ENCODE measurements around the gene MMRN2.

MMRN2 gene

DNA sequence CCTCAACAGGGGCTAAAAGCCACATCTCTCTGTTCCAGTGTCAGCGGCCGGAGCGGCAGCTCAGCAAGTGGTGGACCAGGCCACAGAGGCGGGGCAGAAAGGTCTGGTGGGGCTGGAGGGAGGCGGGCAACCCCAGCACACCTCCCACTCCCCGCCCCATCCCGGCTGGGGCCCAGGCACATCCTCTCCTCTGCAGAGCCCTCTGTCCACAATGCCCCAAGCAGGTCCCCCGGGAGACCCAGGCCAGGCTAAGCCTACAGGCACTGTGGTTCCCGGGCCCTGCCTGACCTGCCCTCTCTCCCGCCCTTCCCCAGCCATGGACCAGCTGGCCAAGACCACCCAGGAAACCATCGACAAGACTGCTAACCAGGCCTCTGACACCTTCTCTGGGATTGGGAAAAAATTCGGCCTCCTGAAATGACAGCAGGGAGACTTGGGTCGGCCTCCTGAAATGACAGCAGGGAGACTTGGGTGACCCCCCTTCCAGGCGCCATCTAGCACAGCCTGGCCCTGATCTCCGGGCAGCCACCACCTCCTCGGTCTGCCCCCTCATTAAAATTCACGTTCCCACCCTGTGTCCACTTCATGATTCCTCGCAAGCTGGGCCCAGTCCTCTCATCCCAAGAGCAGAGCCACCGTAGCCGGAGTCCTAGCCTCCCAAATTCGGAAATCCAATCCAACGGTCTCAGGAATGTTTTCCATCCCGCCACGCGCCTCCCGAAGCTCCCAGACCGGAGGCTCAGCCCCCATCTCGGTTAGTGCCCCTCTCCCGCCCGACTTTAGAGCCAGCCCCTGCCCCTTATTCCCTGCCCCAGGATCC is 13.0 kb upstream of the MMRN2 start:
- no peak for DNase-seq (ENCODE audit: low read depth in 2 of 2)

DNA sequence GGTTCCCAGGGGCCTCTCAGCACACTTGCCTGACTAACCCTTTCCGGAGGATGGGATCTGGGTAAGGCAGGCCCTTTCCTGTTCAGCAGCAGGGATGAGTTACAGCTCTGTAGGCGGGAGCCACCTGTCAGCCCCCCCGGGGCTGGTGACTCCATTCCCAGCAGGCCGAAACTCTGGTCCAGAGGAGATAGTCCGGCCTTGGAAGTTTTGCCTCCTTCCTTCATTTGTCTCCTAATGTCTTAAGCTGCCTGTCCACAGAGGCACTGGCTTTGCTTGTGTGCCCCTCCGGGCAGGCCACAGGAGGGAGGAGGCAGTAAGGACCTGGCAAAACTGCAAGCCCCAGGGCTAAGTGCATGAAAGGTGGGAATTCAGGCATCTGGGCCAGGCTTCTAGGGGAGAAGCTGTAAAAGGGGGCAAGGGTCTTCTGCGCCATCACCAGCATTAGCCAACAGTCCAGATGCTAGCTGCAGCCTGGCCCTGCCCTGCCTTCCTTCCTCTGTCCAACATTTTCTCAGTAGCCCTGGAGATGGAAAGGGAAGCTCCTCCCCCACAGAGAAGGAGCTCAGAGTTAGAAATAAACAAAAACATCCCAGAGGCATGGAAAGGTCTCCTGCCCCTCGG is 12.1 kb upstream of the MMRN2 start:
- no peak for DNase-seq (ENCODE audit: low read depth in 2 of 2)

DNA sequence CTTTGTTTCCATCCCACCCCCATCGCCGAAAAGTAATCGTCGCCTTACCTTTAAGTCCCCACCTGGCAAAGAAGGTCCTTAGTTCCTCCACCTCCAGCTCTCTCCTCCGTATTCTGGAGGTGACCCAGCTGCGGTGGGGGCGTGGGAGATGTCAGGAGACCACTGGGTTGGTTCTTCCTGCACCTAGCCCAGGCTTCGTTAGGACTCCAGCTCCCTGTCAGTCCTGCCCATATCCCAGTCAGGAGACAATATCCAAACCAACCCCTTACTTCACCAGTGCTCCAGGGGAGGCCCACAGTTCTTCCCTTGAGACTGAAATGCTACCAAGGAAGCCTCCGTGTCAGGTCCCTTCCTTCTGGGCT is 11.6 kb upstream of the MMRN2 start:
- DNase-seq (ENCODE audit: low read depth in 2 of 2): no peak

DNA sequence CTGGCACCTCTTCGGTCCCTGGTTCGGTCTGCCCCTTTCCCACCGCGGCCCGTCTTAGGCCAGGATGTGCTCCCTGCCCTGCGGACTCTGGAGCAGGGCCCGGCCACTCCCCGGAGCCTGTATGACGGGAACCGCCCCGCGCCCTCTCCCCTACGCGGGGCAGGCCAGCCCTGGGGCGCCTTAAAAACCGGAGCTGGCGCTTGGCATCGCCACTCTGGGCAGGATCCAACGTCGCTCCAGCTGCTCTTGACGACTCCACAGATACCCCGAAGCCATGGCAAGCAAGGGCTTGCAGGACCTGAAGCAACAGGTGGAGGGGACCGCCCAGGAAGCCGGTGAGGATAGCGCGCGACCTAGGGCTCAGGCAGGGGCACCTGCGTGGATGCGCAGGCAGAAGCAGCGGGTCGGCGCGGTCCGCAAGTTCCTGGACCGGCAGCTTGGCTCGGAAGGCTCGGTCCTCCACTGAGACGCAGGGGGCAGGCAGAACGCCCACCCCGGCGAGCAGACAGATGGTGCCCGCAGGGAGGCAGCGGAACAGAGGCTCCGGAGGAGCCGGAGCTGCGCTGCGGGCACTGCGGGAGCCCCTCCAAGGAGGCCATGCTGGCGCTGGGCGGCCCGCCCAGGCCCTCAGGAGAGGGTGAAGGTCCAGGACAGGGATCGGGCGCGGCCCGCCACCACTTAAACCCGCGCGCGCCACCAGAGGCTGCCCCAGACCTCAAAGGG is 11.0 kb upstream of the MMRN2 start, which contains the start of gene ADIRF:
Gene ADIRF, plus strand, starts transcription at position 212 of the 723 bp plus-strand sequence. Its CDS starts 63 bp downstream, at position 275.
- no peak for DNase-seq (ENCODE audit: low read depth in 2 of 2)

DNA sequence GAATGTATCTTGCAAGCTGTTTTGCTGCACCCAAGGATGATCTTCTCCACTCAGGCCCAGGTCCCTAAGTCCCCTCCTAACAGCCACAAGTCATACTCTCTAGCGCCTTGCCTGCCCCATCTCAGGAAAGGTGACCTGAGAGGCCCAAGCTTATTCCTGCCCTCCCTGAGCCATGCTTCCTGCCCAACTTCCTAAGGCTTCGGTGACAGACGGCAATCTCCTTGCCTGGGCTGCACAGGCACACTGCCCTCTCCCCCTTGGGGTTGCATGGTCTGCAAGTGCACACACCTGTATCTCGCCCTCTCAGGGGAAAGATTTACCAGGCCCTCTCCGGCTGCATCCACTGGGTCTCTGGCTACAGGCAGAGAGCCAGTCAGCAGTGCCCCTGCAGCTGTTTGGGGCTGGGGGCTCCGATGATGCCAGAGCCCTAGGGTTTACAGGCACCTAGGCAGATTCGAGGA is 10.1 kb upstream of the MMRN2 start:
- DNase-seq (ENCODE audit: low read depth in 2 of 2): no peak

DNA sequence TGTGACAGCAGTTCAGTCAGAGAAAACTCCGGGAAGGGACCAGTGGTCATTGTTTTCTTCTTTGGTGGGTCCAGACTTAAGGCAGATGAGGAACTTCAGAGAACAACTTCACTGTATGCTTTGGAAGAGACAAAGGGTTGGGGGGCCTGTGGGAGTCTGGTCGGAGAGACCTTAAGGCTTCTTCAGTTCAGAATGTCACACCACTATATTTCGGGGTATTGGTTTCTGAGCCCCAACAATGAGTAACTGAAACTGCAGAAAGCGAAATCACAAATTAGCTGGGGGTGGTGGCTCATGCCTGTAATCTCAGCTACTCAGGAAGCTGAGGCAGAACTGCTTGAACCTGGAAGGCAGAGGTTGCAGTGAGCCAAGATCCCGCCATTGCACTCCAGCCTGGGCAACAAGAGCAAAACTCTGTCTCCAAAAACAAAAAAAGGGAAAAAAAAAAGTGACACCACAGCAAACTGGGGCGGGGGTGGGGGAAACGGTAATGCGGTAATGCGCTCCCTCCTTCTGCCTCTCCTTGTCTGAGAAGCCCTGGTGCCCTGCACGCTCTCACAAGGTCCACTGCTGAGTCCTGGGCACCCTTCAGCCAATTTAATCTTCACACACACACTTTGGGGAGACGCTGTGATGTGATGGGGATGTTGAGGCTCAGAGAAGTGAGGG is 8.7 kb upstream of the MMRN2 start:
- DNase-seq (ENCODE audit: low read depth in 2 of 2): no peak

DNA sequence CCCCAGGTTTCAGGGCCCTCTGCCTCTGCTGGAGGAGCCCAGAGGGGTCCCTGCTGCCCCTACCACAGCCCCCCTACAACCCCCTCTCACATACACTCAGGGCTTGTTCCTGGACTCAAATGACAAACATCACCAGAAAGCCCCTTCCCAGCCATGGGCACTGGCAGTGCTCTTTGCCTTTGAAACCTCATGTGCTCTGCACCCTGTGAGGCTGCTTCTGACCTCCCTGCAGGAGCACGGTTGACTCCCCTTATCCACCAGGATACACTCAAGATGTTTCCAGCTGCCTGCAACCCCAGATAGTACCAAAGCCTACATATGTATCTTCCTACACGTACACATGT is 7.4 kb upstream of the MMRN2 start:
- no peak for DNase-seq (ENCODE audit: low read depth in 2 of 2)

DNA sequence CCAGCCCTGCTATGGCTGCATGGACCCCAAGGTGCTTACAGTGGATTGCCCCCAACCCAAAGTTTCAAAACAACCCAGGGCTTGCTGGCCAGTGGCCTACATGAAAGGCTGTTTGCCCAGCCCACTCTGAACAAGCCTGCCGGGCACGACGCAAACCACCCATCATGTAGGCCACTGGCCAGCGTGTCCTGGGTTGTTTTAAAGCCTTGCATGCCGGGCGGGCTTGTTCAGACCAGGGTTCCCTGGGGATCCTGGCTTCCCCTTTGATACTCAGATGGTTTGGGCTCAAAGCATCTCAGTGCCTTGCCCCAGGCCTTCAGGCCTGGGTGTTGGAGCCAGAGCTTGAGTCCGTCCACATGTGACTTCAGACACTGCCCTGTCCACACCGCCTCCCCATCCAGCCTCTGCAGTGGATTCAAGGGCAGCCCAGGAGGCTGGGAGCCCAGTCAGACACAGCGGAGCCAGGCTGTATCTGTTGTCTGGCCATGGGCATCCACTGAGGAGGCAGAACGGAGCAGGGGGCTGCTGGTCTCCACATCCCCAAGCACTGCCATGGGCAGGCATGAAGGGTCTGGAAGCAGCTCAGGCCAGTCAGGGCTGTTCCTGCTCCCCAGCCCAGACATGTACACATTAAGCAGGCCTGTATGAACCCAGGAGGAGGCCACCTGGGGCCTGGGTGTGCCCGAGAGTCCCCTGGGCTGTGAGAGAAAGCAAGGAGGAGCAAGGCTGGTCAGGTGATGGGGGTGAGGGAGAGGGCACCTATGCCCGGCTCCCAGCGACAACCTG is 6.8 kb upstream of the MMRN2 start:
- DNase-seq (ENCODE audit: low read depth in 2 of 2): no peak

DNA sequence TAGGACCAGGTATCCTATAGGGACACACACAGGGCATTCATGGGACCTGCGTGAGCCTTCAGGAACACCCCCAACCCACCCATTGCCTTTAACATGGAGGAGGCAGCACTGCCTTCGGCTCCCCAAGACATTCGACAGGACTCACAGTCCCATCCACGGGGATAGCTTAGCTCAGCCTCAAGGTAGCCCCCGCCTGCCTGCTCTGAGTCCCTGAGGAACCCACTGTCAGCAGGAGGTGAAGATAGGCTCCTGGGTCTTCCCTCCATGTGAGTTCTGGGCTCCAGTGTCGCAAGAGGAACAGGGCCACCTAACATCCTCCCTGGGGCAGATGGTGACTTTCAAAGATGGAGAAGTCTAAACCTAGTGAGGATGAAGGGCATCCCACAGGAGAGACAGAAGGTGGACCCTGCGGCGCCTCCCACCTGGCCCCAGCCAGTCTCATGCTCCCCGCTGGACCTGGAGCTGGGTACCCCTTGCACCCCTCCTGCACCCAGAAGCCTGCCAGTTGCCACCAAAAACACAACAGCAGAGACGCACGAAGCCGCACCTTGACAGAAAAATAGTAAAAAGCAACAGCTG is 6.0 kb upstream of the MMRN2 start:
- DNase-seq (ENCODE audit: low read depth in 2 of 2): no peak

DNA sequence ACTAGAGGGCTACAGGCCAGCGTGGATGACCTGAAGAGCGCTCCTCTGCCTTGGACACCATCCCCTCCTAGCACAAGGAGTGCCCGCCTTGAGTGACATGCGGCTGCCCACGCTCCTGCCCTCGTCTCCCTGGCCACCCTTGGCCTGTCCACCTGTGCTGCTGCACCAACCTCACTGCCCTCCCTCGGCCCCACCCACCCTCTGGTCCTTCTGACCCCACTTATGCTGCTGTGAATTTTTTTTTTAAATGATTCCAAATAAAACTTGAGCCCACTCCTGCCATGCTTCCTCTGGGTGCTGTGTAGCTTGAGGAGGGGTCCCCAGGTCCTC is 5.5 kb upstream of the MMRN2 start:
- DNase-seq (ENCODE audit: low read depth in 2 of 2): no peak

DNA sequence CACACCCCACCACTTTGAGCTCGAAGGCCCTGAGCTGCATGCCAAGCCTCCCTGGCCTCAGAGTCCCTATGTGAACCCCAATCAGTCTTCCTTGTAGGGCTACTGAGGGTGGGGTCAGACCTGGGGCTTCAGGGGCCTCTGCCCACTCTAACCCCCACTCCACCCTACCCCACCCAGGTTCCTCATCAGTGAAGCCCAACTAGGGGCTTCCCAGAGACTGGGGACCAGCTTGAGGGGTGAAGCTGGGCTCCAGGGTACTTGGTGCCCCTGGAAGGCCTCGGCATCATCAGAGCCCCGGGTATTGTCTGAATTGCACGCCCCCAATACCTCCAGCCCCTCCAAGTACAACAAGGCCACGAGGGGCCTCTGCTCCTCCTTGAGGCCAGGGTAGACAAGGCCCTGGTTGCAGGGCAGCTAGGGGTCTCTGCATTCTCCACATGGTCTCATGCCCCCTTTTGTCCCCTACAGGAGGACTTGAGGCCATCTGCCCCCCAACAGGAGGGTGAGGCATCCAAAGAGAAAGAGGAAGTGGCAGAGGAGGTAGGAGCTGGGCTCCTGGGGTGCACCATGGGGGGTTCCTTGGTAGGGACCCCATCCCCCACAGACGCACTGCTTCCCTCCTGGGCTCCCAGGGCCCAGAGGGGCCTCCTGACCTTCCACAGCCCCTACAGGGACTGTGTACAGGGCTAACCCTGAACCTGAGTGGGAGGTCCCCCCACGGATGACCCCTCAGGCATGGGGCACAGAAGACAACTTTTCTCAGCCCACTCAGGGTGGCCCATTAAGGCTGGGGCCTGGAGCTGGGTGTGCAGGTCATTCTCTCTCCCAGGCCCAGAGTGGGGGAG is 4.9 kb upstream of the MMRN2 start:
- no peak for DNase-seq (ENCODE audit: low read depth in 2 of 2)

DNA sequence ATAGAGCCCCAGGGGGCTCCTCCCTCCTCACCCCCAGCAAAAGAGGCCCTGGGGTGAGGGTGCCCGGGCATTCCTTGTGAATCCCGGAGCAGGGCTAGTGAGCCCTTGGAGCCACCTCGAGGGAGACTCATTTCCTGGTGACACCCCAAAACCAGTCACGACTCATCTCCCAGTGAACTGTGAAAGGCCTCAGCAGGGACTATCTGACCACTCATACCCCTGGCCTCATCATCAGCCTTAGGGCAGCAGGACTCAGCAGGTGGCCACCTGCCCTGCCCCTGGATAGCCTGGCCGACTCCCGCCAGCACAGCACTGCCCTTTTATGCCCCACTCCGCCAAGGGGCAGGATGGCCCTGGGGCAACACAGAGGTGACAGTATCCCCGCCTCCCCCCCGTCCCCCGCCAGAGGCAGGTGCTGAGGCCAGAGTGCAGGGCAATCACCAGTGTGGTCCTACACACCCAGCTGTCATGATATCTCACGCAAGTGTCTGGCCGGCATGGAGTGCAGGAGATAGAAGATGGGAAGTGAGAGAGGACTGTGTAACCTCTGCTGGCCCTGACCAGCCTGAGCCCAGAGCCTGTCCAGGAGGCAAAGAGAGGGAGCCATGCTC is 4.2 kb upstream of the MMRN2 start:
- DNase-seq (ENCODE audit: low read depth in 2 of 2): no peak

DNA sequence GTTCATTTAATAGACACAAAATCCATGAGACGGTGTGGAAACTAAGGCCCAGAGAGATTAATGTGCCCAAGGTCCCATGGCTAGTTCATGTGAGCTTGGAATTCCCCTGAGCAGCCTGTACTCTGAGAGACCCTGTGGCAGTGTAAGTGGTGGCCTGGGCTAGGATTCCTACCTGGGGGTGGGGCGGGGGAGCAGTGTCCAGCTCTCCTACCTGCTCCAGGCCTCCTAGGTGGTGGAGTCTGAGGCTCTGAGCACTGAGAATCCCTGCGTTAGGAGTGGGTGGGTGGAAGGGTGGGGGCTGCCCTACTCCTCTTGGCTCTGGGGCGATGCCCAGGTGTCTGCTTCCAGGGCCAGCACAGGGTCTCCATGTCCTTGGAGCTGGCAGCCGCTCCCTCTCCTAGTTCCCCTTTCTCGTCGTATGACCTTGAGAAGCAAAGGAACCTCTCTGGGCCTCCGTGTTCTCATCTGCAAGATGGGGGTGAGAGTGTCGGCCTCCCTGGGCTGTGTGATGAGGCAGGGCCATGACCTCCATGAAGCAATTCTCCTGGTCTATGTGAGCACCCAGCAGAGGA is 3.5 kb upstream of the MMRN2 start:
- DNase-seq (ENCODE audit: low read depth in 2 of 2): no peak

DNA sequence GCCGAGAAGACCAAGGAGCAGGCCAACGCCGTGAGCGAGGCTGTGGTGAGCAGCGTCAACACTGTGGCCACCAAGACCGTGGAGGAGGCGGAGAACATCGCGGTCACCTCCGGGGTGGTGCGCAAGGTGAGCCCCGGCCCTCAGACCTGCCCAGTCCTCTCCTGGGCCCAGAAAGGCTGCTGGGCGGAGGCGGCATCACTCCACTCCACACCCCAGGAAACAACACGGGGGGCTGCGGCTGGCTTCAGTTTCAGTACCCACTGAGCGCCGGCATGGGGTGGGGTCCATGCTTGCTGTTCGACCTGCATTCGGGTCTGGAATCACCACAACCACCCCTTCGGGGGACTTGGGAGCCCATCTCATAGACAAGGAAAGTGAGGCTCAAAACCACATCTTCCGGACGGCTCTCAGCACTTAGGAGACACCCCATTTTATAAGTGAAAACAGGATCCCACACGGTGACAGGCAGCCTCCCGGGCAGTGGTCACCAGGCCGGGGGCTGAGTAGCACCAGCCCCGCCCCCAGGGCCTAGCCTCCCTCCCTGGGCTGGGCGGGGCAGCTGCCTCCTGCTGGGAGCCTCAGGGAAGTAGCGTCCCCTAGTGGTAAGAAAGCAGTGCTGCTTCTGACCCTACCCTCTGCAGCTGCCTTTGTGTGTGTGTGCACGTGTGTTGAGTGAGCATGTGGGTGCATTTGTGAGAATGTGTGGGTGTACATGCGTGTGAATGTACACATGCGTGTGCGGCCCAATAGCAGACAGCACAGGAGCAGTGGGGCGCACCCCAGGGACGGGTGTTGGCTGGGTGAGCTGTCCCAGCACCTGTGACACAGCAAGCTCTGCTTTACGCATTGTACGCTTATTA is 2.8 kb upstream of the MMRN2 start:
- no peak for DNase-seq (ENCODE audit: low read depth in 2 of 2)

DNA sequence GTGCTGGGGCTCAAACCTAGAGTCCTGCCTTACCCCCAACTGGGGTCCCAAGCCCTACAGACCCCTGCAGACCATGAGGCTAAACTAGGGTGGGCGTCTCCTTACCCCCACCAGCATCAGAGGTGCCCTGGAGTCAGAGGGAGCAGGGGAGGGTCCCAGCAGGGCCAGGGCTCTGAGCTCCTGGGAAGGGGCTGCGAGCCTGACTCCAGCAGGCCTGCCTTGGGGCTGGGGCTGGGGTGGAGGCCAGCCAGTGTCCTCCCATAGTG is 2.3 kb upstream of the MMRN2 start:
- DNase-seq (ENCODE audit: low read depth in 2 of 2): no peak

DNA sequence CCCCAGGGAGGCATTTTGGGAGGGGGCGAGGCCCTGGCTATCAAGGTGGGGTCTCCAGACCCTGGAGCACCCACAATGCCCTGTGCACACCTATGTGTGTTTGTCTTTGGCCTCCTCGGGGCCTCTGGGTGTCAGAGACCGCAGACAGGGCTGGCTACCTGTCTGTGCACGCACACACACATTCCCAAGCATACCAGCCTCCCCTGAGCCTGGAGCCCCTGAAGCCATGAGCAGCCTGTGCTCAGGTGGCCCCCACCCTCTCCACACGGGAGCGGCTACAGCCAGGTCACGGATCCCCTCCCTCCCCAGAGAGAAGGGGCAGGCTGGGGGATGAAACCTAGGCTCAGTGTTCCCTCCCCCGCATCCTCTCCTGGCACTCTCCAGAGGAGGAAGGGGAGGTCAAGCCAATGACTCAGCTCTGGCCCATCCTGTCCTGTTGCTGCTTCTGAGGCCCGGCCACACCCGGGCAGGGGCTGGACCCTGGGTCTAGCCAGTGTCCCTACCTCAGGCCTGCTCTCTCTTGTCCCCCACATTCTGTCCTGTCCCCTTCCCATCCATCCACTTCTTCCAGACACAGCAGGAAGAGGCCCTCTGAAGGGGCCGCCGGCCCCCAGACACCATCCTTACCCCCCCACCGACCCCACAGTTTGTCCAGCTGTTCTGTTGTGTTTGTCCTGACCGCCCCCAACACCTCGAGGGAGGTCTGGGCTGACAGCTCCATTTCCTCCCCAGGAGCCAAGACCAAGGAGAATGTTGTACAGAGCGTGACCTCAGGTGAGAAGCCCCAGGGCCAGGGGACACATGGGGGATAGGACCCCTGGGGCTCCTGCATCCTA is 1.7 kb upstream of the MMRN2 start:
- DNase-seq (ENCODE audit: low read depth in 2 of 2): no peak

DNA sequence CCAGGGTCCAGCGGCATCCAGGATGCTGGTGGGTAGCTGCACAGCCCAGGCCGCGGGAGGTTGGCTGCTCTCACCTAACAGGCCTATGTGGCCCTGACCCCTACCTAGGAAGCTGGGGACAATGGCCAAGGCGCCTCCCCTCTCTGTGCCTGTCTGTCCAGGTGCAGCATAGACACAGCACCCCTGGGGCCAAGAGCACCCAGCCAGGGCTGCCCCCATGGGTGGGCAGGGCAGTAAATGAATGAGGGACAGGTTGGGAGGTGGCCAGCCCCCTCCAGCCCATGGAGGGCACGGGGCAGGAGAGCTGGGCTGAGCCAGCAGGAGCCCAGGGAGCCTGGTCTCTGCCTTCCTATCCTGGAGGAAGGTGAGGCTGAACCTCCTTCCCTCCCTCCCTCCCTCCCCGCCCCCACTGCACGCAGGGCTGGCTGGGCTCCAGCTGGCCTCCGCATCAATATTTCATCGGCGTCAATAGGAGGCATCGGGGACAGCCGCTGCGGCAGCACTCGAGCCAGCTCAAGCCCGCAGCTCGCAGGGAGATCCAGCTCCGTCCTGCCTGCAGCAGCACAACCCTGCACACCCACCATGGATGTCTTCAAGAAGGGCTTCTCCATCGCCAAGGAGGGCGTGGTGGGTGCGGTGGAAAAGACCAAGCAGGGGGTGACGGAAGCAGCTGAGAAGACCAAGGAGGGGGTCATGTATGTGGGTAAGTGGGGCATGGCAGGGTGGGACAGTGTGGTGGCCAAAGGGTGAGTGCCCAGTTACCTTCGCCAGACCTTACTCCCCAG is 893 bp upstream of the MMRN2 start, which contains the start of gene SNCG:
Gene SNCG, plus strand, starts transcription at position 484 of the 785 bp plus-strand sequence. Its CDS starts 99 bp downstream, at position 583.
- no peak for DNase-seq (ENCODE audit: low read depth in 2 of 2)

All from stimulated activated CD4-positive, alpha-beta T cell treated with anti-CD3 and anti-CD28 coated beads, Interleukin-12 subunit alpha, Interleukin-12 subunit beta, amount 100 ng/mL, for 24 hours (primary cell).